GM18502 (cell line): ENCODE results near the gene KCNIP3.

Experiments
- ATAC-seq: cut with Tn5 transposase; IDR thresholded peaks from one replicate; pipeline ENCODE4 v1.9.1; 2021; ENCODE audit warnings: mild to moderate bottlenecking; ENCODE audit not compliant: unreplicated experiment, poor library complexity

Gene KCNIP3

GRCh38 chr2:95380731-95381130 is 83.6 kb downstream of the KCNIP3 start:
- no peak for ATAC-seq

DNA sequence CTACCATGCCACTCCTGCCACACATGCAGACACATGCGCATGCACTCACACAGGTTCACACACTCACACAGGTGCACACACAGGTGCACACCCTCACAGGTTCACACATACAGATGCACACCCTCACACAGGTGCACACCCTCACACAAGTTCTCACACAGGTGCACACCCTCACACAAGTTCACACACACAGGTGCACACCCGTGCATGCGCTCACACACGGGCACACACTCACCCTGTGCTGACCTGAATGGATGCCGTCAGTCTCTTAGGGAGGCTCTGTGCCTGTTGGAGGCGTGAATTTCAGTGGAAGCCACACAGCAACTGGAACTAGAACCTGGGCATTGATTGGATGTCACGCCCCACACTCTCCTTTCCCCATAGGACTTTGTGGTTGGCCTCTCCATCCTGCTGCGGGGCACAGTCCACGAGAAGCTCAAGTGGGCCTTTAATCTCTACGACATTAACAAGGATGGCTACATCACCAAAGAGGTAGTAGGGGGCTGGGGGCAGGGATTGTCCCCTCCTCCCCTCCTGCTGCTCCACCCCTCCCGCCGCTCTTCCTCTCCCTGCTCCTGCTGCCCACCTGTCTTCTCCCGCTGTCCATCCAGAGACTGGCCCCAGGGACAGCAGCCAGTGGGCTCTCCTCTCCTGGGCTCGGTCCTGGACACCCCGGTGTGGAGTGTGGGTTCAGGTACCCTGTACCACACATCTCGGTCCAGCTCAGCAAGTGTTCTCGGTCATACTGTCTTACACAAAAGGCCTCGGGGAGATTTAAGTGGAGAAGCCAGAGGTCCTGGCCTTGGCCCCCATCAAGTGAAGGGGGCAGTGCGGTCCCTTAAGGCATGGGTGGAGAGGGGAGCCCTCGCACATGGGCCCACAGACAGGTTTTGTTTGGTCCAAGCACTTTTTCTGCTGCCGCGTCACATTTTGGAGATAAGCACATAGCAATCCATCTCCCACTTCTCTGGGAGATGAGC is 84.4 kb downstream of the KCNIP3 start:
- no peak for ATAC-seq

DNA sequence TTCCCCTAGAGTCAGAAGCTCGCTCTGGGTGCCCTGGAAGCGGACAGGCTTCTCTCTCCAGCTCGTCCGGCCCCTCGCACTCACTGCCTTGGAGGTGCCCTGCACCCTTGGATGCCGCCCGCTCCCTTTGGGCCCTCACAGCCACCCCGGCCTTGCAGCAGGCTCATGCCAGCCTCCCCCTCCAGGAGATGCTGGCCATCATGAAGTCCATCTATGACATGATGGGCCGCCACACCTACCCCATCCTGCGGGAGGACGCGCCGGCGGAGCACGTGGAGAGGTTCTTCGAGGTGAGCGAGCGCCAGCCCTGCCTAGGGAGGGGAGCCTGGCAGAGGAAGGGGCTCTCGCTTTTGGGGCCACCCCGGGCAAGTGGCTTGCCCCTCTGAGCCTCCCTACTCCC is 85.0 kb downstream of the KCNIP3 start:
- ATAC-seq, result no peak

GRCh38 chr2:95382686-95383634 is 85.8 kb downstream of the KCNIP3 start:
- no peak for ATAC-seq

DNA sequence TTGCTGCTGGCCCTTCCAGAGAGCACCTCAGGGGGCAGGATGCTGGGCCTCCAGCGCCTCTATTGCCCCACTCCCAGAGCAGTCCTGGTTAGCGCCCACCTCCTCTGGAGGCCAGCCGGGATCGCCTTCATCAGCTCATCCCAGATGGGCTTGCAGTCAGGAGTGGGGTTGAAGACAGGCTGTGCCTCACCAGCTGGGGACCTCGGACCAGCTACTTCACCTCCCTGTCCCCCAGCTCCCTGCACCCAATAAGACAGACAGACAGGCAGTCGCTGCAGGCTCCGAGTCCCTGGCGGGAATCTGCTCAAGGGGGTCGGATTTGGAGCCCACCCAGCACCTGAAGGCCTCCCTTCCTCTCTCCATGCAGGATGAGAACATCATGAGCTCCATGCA is 86.5 kb downstream of the KCNIP3 start:
- no peak for ATAC-seq

DNA sequence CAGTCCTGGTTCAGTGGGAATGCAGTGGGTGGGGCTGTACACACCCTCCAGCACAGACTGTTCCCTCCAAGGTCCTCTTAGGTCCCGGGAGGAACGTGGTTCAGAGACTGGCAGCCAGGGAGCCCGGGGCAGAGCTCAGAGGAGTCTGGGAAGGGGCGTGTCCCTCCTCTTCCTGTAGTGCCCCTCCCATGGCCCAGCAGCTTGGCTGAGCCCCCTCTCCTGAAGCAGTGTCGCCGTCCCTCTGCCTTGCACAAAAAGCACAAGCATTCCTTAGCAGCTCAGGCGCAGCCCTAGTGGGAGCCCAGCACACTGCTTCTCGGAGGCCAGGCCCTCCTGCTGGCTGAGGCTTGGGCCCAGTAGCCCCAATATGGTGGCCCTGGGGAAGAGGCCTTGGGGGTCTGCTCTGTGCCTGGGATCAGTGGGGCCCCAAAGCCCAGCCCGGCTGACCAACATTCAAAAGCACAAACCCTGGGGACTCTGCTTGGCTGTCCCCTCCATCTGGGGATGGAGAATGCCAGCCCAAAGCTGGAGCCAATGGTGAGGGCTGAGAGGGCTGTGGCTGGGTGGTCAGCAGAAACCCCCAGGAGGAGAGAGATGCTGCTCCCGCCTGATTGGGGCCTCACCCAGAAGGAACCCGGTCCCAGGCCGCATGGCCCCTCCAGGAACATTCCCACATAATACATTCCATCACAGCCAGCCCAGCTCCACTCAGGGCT is 87.9 kb downstream of the KCNIP3 start:
- no peak for ATAC-seq

DNA sequence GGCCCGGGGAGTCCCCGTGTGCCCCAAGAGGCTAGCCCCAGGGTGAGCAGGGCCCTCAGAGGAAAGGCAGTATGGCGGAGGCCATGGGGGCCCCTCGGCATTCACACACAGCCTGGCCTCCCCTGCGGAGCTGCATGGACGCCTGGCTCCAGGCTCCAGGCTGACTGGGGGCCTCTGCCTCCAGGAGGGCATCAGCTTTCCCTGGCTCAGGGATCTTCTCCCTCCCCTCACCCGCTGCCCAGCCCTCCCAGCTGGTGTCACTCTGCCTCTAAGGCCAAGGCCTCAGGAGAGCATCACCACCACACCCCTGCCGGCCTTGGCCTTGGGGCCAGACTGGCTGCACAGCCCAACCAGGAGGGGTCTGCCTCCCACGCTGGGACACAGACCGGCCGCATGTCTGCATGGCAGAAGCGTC is 88.4 kb downstream of the KCNIP3 start:
- ATAC-seq, result no peak

DNA sequence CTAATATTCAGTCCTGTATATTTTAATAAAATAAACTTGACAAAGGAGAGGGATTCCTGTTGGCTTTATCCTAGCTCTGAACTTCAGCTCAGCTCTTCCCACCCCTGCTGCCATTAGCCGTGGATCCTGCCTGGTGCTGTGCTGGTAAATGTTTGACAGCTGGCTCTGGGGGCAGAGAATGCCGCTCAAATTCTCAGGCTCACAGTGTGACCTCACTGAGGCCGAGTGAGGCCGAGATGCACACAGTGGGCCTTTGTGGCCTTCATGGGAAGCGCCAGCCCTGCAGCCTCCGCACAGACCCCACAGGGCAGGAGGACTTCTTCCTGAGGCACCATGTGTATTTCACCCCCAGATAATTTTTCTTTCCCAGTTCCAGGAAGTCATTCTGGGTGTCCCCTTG is 88.9 kb downstream of the KCNIP3 start:
- no peak for ATAC-seq

DNA sequence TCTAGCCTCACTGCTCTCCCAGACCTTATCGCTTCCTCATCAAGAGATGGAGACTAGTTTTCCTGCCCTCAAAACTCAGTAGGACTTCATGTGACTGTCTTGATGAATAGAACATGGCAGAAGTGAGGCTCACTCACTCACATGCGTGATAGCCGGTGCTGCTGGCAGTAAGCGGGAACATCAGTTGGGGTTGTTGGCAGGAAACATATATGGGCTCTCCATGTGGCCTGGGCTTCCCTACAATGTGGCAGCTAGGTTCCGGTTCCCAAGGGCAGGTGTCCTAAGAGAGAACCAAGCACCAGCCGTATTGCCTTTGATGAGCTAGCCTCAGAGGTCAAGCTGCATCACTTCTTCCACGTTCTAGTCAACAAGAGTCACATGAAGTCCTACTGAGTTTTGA is 90.2 kb downstream of the KCNIP3 start:
- no peak for ATAC-seq

GRCh38 chr2:95388091-95388692 is 91.0 kb downstream of the KCNIP3 start:
- no peak for ATAC-seq

DNA sequence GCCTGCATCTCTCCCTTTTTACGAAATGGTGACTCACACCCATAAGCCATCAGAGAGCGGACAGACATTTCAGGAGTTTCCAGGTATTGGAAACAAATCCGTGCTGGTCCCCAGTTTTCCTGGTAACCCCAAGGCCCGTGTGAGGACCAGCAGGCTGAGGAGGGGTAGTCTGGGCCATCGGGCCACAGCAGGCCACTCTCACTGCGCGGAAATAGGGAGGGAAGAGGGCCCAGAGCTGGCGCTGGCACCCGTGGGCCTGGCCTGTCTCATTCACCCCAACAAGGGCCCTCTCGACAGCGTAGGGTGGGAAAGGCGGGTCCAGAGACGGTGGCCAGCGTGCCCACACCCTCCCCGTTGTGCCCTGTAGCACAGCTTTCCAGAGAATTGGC is 91.7 kb downstream of the KCNIP3 start:
- no peak for ATAC-seq

DNA sequence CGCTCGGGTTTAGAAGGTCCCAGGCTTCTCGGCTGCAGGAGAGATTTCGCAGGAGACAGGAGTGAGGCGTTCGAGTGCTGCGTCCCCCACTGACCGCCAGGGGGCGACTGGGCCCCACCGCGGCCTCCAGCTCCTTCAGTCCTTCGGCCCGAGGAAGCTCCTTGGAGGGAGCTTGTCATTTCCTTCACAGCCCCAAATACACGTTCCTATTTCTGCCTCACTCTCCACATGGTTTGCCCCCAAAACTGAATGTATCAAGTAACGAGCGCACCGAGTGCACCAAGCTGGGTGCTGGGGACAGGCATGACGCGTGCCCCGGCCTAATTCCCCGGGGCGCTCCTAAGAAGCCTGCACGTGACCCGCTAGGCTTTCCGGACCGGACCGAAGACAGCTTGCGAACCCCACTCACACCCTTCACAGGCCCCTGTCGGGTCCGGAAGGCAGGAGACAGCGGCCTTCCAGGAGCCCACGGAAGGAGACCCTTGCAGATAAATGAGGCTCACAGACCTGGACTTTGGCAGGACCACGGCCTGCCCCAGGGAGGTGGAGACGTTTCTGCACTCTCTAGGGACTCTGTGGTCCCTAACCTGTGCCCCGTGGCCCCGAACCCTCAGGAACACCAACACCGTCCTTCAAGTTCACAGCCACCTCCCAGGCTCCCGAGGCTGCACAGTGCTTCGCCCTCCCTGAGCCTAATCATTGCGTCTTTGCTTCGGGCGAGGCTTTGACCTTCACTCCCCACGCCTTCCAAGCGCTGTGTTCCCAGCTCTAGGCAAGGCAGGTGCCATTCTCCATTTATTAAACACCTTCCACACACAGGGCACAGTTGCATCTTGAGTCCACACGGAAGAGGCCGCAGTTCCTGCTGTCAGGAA is 92.3 kb downstream of the KCNIP3 start:
- ATAC-seq, result peak; percentile 85

- no peak for ATAC-seq
Observed at GRCh38 chr2:95390272-95390880, 93.2 kb downstream of the KCNIP3 start.

GRCh38 chr2:95390881-95391321 is 93.8 kb downstream of the KCNIP3 start:
- no peak for ATAC-seq

DNA sequence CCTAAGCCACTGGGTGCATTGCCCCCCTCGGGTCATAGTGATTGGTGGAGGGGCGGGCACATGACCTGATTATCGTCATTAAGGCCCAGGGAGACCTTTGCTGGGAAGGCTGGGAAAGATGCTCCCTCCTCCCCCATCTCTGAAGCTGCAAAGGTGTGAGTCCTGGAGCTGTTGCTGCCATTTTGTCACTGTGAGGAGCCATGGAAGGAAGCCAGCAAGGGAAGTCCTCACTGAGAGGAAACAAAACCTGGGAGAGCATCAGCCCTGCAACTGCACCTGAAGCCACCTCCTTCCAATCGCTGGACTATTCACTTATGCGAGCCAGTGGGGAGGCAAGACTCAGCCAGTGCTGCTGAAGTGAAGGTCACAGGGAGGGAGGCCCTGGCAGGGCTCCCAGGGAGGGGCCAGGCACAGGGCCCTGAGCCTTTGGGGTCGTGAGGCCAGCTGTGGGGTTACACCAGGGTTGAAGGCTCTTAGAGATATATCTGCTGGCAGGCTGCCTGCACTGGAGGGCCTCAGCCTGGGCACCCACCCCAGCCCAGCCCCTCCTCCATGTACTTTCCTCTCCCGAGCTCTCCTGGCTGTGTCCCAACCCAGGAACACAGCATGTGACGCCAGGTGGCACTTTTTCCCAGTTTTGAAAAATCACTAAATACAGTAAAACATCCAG is 94.6 kb downstream of the KCNIP3 start:
- ATAC-seq, result no peak

GRCh38 chr2:95392320-95392719 is 95.2 kb downstream of the KCNIP3 start:
- no peak for ATAC-seq

- ATAC-seq, result no peak
Observed at GRCh38 chr2:95392730-95393455, 95.7 kb downstream of the KCNIP3 start.
